HG03280 (cell line): ENCODE measurements around the gene ZBTB20.
"Not testable (repeated sequence)": the region's sequence is repeated elsewhere in the genome, so short reads cannot be mapped to it uniquely, and the experiment has no call there.

ENCODE experiments used
- ATAC-seq: cut with Tn5 transposase; IDR thresholded peaks from one replicate; pipeline ENCODE4 v1.9.1; 2021; ENCODE audit warnings: mild to moderate bottlenecking, moderate library complexity; ENCODE audit not compliant: unreplicated experiment

Gene ZBTB20

DNA sequence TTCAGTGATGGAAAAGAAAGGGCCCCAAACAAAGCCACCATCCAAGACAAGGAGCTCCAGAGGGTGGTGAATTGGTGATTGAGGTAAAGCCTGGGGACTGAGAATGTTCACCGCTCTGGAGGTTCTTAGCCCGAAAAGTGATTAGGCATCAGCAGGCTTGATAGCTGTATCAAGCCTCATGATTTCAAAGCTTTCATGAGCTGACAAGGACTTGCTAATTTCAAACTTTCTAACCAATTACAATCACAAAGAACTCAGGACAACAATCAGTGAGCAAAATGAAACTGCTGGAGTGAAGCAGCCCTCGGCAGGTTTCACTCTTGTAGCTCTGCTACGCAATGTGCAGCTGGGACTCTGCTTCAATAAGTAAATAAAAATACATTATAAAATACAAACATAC is 461.9 kb downstream of the ZBTB20 start:
- no peak for ATAC-seq

DNA sequence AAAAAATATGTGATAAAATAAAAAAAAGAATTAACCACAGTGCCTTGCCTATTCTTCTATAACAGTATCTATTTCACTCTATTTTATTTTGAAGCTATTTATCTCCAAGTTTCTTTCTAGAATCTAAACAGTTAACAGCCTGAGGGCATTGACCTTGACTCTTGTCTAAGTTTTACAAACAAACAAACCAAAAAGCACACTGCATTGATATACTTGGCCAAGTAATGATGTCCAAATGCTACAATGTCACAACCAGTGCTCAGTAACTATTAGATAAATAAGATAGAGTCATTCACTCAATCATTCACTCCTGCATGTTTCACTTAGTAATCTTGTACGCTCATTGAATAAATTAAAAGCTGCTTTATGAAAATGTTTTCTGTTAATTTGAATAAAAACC is 466.8 kb downstream of the ZBTB20 start:
- ATAC-seq = no peak

DNA sequence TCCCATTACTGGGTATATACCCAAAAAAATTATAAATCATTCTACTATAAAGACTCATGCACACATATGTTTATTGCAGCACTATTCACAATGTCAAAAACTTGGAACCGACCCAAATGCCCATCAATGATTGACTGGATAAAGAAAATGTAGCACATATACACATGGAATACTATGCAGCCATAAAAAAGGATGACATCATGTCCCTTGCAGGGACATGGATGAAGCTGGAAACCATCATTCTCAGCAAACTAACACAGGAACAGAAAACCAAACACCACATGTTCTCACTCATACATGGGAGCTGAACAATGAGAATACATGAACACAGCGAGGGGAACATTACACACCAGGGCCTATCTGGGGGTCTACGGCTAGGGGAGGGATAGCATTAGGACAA is 467.3 kb downstream of the ZBTB20 start:
- not testable (repeated sequence) for ATAC-seq

DNA sequence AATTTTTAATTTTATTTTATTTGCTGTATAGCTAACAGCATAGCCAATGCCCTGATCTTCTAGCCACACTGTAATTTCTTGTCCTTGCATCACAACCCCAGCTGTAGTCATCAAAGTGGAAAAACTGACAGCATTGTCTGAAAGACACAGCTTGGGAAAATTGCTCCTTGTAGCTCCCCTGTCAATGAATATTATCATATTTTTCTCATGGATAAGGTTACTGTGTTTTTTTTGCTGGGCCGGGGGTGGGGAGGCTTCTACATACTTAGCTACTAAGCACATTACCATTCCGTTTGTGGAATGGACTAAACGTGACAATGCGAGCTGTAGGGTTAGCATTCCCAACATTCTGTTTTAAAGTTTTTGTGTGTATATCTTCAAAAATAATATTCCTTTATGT is 472.0 kb downstream of the ZBTB20 start:
- no peak for ATAC-seq

DNA sequence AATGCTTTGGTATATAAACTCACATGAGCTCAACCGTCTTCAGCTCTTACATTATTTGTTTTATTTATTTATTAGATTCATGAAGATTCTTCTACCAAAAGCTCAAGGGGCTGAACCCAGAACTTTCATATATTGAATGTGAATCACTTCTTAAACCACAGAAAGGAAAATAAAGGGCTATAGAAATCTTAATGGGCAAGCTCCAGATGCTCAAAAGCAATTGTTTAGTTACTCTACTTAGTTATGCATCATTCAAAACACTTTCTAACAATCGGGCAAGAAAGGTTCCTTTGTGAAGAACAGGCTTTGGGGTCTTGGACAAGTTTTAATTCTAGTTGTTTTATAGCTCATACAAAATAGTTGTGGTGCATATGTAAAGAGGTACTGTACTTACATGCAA is 473.1 kb downstream of the ZBTB20 start:
- ATAC-seq = no peak

DNA sequence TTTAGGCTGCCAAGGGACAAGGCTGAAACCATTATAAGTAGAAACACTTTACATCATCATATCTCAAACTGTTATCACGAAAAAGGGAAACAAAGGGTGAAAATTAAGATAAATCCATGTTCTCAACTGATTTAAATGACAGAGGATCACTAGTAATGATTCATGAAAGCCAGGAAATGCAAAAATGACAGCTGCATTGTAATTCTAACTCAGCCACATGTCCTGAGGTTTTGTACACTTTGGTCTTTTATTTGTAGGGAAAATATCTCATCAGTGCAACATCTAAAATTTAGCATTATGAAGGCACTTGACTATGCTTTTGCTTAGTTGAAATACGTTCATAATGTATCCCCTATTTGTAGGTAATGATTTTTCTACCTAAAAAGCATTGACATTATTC is 473.6 kb downstream of the ZBTB20 start:
- no peak for ATAC-seq

DNA sequence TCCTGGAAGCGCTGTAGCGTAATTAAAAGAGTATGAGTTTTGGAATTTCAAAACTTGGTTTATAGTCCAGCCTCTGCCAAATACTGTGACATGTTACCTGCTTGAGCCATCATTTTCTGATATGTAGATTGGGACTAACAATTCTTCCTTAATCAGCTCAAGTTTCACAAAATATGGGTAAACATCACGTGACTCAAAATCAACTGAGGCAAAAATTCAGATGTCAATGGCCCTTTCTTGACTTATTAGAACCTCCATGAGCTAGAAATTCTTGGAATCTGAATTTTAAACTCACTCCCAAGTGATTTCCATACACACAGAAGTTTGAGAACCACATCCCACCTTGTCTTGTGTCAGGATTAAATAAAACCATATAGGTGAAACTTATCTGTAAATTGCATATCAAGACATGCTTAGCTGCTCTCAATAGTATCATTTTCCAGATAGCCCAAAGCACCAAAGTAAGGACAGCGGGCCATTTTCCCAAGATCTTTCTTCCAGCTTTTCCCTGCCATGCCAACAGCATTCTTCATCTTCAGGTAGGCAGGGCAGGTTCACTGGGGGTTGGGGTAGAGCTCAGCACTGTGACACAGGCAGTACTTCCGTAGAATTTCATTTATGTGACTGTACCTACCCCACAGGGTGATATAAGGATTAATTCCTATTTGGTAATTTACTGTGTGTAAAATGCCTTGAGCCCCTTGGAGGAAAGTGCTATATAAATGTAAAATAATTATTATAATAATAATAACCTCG is 474.2 kb downstream of the ZBTB20 start:
- no peak for ATAC-seq

DNA sequence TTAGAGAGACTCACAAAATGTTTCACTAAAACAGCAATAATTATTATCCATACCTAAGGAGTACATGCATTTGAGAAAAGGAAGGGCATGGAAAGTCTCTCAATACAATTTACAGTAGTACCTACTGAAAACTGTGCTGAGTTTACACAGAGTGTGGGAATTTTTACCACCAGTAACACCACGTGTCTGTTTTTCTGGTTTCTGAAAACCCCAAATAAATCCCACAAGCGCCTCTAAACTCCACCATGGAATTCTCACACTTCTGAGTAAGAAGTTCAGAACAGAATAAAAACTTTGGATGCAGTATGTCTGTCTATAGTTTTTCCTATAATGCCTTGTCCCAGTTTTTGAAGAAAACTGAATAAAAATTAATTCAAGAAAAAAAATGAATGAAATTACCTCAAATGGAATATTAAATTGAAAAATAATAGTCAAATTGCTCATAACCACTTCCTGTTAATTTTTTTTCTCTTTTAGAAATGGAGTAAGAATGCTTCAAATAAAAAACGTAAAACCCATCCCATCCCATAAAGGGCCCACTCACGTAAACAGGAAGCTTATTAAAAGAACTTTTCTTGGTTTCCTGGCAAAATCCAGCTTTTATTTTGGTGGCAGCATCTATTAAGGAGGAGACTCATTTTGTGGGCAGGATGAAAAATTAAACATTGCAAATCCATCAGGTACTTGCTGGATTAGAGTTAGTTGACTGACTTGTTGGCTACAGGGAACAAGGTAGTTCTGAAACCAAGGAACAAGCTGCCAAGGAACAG is 475.2 kb downstream of the ZBTB20 start:
- ATAC-seq = no peak

DNA sequence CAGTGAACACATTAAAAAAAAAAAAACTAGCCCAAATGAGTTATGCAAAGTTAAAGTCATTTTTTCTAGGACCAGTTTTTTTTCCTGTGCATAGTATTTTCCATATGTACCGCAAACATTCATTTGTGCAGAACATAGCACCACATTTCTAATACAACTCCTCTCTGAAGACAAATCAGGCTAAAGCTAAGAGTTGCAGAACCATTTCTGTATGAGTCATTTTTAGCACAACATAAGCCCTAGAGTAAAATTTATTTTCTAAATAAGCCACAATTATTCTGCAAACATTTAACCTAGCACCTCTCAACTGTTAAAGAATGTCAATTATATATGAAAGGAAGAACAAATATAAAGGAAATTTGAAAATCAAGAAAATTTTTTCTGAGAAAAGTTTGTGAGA is 477.5 kb downstream of the ZBTB20 start:
- ATAC-seq = no peak

DNA sequence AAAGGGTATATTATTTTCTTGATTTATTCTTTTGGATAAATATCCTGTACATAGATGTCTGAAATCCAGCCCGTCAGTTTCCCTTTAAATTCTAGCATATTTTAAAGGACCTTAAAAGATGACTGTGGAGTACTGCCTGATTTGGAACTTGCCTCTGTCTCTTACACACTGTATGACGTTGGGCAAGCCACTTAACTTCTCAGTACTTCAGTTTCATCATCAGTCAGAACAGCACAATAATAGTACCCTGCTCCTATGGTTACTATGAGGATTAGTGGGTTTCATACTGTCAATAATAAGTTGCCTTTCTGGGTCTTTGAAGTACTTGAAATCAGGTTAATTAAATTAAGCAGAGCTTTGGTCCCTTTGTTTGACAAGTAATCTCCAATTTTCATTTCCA is 479.0 kb downstream of the ZBTB20 start:
- no peak for ATAC-seq

DNA sequence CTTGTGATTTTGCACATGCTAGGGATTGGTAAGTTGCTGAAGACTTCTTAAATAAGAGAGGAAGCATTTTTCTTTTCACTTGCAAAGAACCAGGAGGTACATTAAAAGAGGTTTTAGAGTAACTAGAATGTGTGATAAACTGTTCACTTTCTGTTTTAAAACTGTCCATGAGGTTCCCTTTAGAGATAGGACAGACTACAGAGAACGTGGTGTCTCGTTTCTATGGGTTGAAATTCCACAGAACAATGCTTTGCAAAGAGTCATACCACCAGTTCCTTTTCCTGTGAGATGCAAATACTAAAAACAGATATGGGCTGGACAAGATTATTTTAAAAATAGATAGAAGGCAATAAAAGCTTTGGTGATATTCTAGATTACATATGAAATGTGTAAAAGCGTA is 480.5 kb downstream of the ZBTB20 start:
- ATAC-seq = no peak

DNA sequence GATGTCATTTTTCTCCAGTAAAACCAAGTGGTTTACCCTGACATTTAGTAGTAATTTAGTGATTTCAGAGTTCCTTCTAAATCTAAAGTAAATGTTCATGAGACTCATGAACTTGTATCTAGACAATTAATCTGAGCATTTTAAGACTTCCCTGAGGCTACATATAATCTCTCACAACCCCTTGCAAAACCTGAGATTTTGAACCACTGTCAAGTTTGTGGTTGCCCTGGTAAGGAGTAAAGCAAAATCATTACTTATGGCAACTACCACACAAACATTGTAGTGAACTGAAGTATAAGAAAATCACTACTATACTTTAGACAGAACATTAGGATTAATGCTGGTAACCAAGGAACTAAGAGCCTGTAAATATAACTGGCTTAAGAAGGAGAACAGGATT is 483.1 kb downstream of the ZBTB20 start:
- no peak for ATAC-seq

DNA sequence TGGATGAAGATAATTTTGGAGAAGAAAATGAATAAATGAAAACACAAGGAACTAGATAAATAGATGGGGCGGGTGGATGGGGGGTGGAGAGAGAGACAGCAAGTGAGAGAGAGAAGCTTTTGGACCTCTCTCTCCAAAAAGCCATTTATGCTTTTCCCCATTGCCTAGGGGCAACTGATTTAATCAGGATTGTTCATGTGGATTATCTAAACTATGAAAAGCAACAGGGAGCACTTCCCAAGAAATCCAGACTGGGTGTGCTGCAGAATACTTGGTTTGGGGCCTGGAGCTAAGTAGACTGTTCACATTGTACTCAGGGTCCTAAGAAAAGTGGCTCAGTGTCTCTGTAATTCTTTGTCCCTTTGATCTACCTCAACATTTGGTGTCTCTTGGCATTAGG is 486.3 kb downstream of the ZBTB20 start:
- no peak for ATAC-seq

DNA sequence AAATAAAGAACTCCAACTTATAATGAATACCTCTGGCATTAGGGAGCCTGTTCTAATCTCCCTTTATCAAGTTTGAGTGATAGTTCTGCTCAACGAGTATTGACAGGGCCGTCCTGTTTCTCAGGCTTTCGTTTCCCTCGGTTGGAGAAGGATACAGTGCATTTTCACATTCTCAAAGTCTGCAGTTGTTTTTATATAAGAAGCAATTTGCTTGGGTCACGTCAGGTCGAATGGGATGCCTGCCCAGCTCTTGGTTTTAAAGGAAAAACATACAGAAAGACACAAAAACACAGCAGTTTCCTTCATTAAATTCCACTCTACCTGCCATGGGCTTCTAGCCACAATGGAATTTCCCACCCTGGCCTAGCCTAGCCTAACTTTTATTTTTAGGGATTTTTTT is 487.0 kb downstream of the ZBTB20 start:
- no peak for ATAC-seq

DNA sequence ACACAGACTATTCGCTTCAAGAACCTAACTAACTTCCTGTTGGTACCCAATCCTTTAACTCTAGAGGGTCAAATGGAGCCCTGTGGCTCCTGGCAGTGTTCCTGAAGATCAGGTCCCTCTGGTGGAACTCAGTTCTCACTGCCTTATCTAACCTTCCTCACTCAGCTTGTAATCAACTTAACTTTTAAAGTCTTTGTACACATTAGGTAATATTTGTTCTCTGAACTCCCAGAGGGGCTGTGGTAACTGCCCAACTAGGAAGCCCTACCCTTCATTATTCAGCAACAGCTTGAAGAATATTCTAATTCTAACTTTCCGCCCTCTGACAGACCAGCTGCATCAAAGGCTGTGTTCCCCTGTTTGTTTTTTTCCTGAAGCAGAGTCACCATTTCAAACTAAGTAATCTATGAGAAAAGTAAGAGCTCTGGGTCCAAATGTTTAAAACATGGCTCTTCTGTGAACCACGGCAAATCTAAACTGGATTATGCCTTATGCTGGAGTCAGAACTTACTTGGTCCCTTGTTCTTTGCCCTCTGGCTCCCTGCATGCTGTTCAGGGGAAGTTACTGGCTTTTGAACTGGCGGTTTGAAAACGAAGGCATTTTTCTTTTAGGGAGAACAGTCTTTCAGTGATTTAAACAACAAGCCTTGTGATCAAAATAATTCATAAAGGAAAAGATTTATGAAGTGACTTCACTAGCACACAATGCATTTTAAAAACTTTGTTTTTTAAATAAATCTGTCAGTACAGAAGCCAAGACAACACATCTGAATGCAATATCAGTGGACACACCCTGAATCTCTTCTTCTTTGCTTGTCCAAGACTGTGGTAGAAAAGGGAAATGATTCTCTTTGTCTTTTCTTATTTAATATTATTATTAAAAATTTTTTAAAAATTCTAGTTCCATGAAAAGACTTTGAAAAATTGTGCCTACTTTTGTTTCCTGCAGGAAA is 487.7 kb downstream of the ZBTB20 start:
- ATAC-seq = no peak

DNA sequence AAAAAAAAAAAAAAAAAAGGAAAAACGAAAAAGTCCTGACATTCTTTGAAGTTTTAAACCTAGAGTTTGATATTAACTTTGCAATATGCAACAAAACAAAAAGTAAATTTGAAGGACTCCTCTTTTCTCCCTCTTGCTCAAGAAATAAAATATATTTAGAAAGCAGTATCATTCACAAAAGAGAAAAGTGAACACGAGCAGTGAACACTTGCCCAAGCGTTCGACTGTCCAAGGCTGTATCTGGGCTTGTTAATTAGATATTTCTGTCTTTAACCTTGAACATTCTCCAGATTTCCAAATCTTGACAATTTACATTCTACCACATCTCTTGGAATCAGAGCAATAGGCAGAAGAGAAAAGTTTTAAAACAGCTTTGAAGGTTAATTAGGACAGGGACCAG is 495.5 kb downstream of the ZBTB20 start:
- ATAC-seq = no peak

DNA sequence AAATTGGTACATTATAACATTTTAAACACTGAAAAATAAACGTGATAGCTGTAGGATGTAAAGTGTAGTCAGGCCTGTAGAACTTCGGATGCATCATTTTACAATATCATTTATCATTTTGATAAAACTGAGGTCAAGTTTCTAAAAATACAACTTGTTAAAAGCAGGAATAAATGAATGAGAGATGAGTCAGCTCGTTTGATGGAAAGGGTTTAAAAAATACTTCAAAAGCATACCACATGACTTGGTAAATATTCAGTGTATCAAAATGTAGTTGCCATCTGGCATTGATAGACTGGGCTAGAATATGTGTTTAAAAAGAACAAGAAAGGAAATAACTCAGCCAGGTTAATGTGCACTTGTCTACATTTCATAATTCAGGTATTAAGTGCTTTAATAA is 496.3 kb downstream of the ZBTB20 start:
- no peak for ATAC-seq

DNA sequence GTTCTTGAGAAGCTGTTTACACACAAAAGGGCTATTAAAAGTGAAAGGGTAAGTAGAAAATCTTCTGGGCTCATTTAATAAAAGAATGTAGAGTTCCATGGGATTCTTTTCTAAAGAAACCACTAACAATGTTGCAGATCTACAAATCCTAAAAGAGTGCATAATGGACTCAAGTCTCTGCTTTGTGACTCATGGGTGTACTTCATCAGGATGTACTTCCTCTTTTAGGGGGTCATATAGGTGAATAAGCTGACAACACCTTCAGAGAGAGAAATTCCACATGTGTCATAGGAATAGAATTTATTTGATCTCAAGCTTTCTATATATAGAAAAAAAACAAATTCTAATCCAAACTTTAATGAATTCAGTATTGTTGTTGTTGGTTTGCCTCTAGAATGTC is 497.8 kb downstream of the ZBTB20 start:
- no peak for ATAC-seq

DNA sequence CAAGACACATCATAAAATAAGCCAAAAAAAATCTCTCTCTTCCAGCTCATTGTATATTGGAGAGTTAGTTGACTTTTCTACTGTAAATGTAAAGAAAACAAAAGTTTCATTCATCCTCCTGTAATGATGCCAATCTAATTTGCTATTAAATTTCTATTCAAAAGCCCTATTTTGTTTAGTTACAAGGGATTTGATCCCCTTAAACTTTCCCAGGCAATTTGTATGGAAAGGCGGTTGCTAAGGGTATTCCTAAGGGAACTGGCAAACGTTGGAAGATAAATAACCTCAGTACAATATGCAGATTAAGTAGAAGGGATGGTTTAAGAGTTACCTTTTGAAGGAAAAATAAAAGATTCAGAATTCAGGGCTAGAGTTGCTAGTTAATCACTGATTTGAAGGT is 500.6 kb downstream of the ZBTB20 start:
- ATAC-seq = no peak

DNA sequence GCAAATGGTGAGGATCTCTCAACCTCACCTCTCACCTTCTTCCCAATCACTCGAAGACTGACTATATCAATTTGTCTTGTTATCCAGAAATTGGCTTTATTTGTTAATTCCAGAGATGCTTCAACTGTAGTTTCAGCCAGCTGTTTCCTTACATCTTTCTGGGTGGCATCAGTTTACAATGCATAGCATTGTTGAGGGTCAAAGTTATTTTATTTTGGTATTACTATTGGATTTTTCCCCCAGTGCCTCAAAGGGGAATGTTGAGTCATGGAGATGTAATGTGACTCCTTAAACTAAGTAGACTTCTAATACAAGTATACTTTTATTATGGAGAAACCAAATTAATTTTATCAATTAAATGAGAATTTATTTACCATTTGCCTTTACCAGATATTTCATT is 501.7 kb downstream of the ZBTB20 start:
- no peak for ATAC-seq

DNA sequence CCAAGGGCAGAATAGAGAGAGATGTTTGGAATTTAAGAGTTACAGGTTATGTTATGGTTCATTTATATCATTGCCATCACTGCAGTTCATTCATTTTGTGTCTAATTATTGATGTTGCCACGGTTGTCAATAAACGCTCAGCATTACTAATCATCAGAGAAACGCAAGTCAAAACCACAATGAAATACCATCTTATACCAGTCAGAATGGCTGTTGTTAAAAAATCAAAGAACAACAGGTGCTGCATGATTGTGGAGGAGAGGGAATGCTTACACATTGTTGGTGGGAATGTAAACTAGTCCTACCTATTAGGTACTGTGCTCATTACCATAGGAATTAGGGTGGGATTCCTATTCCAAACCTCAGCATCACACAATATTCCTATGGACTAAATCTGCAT is 502.7 kb downstream of the ZBTB20 start:
- ATAC-seq = no peak
